ENCODE data around the gene SP5. TPM values are rescaled to one million over a fixed set of nuclear protein-coding genes. Genes with fewer than 3 reads are reported as not detected.

SP5 gene
- total RNA-seq, 1 donor from 2014 or later: 0.11 TPM

DNA sequence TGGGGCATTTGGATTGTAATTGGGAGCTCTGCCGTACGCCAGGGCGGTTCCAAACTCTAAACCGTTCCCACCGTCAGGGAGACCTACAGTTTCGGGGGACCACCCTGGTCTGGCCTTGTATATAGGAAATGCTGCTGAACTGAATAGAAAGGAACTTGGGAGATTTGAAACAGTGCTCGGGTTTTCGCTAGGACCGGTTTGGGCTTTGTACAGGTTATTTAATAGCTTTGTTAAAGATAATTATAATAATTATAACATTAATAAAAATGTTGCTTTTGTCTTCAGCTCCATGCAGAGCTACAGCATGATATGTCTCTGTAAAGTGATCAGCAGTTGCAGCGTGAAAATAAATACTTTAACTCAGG lies 2.4 kb downstream of the SP5 start:
- TF ChIP-seq, protein P1, sequence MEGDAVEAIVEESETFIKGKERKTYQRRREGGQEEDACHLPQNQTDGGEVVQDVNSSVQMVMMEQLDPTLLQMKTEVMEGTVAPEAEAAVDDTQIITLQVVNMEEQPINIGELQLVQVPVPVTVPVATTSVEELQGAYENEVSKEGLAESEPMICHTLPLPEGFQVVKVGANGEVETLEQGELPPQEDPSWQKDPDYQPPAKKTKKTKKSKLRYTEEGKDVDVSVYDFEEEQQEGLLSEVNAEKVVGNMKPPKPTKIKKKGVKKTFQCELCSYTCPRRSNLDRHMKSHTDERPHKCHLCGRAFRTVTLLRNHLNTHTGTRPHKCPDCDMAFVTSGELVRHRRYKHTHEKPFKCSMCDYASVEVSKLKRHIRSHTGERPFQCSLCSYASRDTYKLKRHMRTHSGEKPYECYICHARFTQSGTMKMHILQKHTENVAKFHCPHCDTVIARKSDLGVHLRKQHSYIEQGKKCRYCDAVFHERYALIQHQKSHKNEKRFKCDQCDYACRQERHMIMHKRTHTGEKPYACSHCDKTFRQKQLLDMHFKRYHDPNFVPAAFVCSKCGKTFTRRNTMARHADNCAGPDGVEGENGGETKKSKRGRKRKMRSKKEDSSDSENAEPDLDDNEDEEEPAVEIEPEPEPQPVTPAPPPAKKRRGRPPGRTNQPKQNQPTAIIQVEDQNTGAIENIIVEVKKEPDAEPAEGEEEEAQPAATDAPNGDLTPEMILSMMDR (IDR thresholded peaks at IDR 0.05; ENCODE audit: insufficient read depth, low read depth, low read length): no peak
- Histone ChIP-seq H3K79me2 (ENCODE audit: insufficient read depth, low read length) (no peaks in the 10 kb centered on the region), H3K4me2 (ENCODE audit: low read length) (peak overlapping the region; percentile 65), H4K20me1 (ENCODE audit: insufficient read depth, low read length) (no peaks in the 10 kb centered on the region), H3K27me3 (ENCODE audit: insufficient read depth, low read length) (peaks cover 62% of the 10 kb centered on the region), H3K36me3 (ENCODE audit: insufficient read depth, low read length) (no peaks in the 10 kb centered on the region), H3K4me3 (ENCODE audit: insufficient read depth, low read depth, low read length) (no peak overlapping the region), H3K4me1 (ENCODE audit: insufficient read depth, low read length) (peaks cover 12% of the 10 kb centered on the region), H3K27ac (ENCODE audit: low read depth, low read length) (no peak overlapping the region), H3K9ac (ENCODE audit: low read length) (no peak overlapping the region), H3K9me3 (ENCODE audit: insufficient read depth, low read depth, low read length) (peaks cover 4% of the 10 kb centered on the region), H2AFZ (ENCODE audit: low read depth, low read length) (no peak overlapping the region)
- peak overlapping the region; percentile 89 for H3K27ac Mint-ChIP-seq (ENCODE audit: unreplicated experiment)
- peaks cover 3% of the 10 kb centered on the region for H3K4me1 Mint-ChIP-seq (ENCODE audit: low read depth, unreplicated experiment)
- H3K36me3 Mint-ChIP-seq (ENCODE audit: low read depth, unreplicated experiment): peaks cover 2% of the 10 kb centered on the region
- H3K4me3 Mint-ChIP-seq (ENCODE audit: unreplicated experiment): no peak overlapping the region
- H3K27me3 Mint-ChIP-seq (ENCODE audit: low read depth, unreplicated experiment): peaks cover 54% of the 10 kb centered on the region
- H3K9me3 Mint-ChIP-seq (ENCODE audit: unreplicated experiment): peaks cover 3% of the 10 kb centered on the region
- DNase-seq (ENCODE audit: low read depth) (no peak), FAIRE-seq (no peak)

DNA sequence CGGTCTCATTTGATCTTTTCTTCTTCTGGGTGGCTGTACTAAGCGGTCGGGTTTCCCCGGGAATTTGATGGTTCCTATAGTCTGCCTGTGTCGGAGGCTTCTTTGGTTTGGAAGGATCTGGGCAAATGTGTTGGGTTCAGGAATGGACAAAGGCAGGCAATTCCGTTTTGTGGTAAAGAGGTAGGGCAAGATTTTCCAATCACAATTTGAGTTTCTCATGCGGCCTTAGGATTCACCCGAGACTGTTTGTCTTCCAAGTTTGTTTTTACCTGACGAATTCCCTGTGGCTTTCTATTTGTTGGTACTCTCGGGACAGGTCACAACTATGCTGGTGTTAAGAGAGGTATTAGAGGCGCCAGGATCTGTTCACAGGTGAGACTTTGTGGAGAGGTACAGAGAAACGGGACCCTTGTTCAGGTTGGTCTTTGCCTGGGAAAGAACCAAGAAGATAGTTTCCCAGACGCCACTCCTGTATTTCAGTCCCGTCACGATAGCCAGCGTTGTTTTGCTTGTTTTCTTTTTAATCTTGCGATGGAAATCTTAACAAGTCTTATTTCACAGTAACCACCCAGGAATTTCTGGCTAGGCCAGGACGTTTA lies 3.0 kb downstream of the SP5 start:
- H2AFZ ChIP-seq (ENCODE audit: low read depth, low read length): no peak overlapping the region
- H4K20me1 ChIP-seq (ENCODE audit: insufficient read depth, low read length): no peaks in the 10 kb centered on the region
- no peak overlapping the region for H3K4me2 ChIP-seq (ENCODE audit: low read length)
- H3K27me3 ChIP-seq (ENCODE audit: insufficient read depth, low read length): peaks cover 58% of the 10 kb centered on the region
- no peak overlapping the region for H3K9ac ChIP-seq (ENCODE audit: low read length)
- peaks cover 2% of the 10 kb centered on the region for H3K36me3 Mint-ChIP-seq (ENCODE audit: low read depth, unreplicated experiment)
- H3K4me1 Mint-ChIP-seq (ENCODE audit: low read depth, unreplicated experiment): peaks cover 3% of the 10 kb centered on the region
- H3K79me2 ChIP-seq (ENCODE audit: insufficient read depth, low read length): no peaks in the 10 kb centered on the region
- peaks cover 49% of the 10 kb centered on the region for H3K27me3 Mint-ChIP-seq (ENCODE audit: low read depth, unreplicated experiment)
- peaks cover 3% of the 10 kb centered on the region for H3K9me3 Mint-ChIP-seq (ENCODE audit: unreplicated experiment)
- peaks cover 4% of the 10 kb centered on the region for H3K9me3 ChIP-seq (ENCODE audit: insufficient read depth, low read depth, low read length)
- TF ChIP-seq, protein P1 (IDR thresholded peaks at IDR 0.05; ENCODE audit: insufficient read depth, low read depth, low read length): no peak
- TF ChIP-seq EZH2 (IDR thresholded peaks at IDR 0.05; ENCODE audit: insufficient read depth, low read length): no peak
- DNase-seq (ENCODE audit: low read depth) (no peak), FAIRE-seq (no peak)
- peaks cover 12% of the 10 kb centered on the region for H3K4me1 ChIP-seq (ENCODE audit: insufficient read depth, low read length)
- H3K27ac ChIP-seq (ENCODE audit: low read depth, low read length): no peak overlapping the region
- H3K4me3 Mint-ChIP-seq (ENCODE audit: unreplicated experiment): no peak overlapping the region
- H3K27ac Mint-ChIP-seq (ENCODE audit: unreplicated experiment): peak overlapping the region; percentile 36
- no peaks in the 10 kb centered on the region for H3K36me3 ChIP-seq (ENCODE audit: insufficient read depth, low read length)
- H3K4me3 ChIP-seq (ENCODE audit: insufficient read depth, low read depth, low read length): no peak overlapping the region

DNA sequence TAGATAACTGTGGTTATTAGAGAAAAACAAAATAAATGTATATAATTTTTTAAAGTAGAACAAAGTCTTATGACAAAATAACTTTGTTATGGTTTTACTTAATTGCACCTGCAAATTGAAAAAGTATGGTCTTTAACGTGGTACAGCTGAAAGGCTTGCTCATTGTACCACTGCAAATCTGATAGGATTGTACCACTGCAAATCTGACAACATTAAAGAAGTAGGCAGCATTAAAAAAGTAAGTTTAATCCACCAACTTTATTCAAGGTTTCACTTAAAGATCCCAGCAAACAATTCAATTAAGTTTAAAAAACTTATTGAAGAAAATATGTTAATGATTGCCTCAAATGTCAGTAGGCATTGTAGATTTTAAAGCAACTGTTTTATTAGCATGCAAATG lies 4.7 kb downstream of the SP5 start:
- Mint-ChIP-seq H3K9me3 (ENCODE audit: unreplicated experiment) (peaks cover 3% of the 10 kb centered on the region), H3K27me3 (ENCODE audit: low read depth, unreplicated experiment) (peaks cover 44% of the 10 kb centered on the region), H3K27ac (ENCODE audit: unreplicated experiment) (no peak overlapping the region), H3K4me1 (ENCODE audit: low read depth, unreplicated experiment) (peaks cover 7% of the 10 kb centered on the region), H3K4me3 (ENCODE audit: unreplicated experiment) (no peak overlapping the region), H3K36me3 (ENCODE audit: low read depth, unreplicated experiment) (peaks cover 2% of the 10 kb centered on the region)
- H3K9ac ChIP-seq (ENCODE audit: low read length): no peak overlapping the region
- H3K36me3 ChIP-seq (ENCODE audit: insufficient read depth, low read length): no peaks in the 10 kb centered on the region
- peaks cover 42% of the 10 kb centered on the region for H3K27me3 ChIP-seq (ENCODE audit: insufficient read depth, low read length)
- no peak for DNase-seq (ENCODE audit: low read depth)
- H3K4me2 ChIP-seq (ENCODE audit: low read length): no peak overlapping the region
- peaks cover 4% of the 10 kb centered on the region for H3K9me3 ChIP-seq (ENCODE audit: insufficient read depth, low read depth, low read length)
- no peak for FAIRE-seq
- no peak overlapping the region for H3K4me3 ChIP-seq (ENCODE audit: insufficient read depth, low read depth, low read length)
- H2AFZ ChIP-seq (ENCODE audit: low read depth, low read length): no peak overlapping the region
- no peak overlapping the region for H3K27ac ChIP-seq (ENCODE audit: low read depth, low read length)
- H3K79me2 ChIP-seq (ENCODE audit: insufficient read depth, low read length): no peaks in the 10 kb centered on the region
- peaks cover 11% of the 10 kb centered on the region for H3K4me1 ChIP-seq (ENCODE audit: insufficient read depth, low read length)
- TF ChIP-seq, protein P1 (IDR thresholded peaks at IDR 0.05; ENCODE audit: insufficient read depth, low read depth, low read length): no peak
- no peak for TF ChIP-seq EZH2 (IDR thresholded peaks at IDR 0.05; ENCODE audit: insufficient read depth, low read length)
- no peaks in the 10 kb centered on the region for H4K20me1 ChIP-seq (ENCODE audit: insufficient read depth, low read length)
